ENCODE results near the gene RELB.

DNA sequence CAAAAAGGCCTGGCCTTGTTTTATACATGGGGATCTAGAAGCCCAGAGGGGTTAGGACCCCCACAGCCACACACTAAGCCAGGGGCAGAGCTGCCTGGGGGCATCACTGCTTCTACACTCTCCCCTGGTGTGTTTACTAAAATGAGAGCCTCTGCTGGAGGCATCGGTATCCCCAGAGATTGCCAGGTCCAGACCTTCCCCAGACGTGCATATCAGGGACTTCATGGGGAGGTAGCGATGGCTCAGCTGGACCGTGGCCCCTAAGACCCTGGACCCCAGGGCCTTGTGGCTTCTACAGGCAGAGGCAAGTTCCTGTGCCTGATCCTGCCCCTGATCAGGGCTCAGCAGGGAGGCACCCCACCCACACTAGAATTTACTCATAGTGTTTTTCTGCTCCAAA lies 32.6 kb upstream of the RELB start:
- TF ChIP-seq, protein P1, sequence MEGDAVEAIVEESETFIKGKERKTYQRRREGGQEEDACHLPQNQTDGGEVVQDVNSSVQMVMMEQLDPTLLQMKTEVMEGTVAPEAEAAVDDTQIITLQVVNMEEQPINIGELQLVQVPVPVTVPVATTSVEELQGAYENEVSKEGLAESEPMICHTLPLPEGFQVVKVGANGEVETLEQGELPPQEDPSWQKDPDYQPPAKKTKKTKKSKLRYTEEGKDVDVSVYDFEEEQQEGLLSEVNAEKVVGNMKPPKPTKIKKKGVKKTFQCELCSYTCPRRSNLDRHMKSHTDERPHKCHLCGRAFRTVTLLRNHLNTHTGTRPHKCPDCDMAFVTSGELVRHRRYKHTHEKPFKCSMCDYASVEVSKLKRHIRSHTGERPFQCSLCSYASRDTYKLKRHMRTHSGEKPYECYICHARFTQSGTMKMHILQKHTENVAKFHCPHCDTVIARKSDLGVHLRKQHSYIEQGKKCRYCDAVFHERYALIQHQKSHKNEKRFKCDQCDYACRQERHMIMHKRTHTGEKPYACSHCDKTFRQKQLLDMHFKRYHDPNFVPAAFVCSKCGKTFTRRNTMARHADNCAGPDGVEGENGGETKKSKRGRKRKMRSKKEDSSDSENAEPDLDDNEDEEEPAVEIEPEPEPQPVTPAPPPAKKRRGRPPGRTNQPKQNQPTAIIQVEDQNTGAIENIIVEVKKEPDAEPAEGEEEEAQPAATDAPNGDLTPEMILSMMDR (conservative IDR thresholded peaks at IDR 0.05; ENCODE audit: low read depth, low read length): no peak
- no peak for TF ChIP-seq RFX5 (IDR thresholded peaks at IDR 0.05; ENCODE audit: low read depth, low read length)
- no peak for TF ChIP-seq RCOR1 (IDR thresholded peaks at IDR 0.05; ENCODE audit: insufficient replicate concordance, low read length)
- TF ChIP-seq BHLHE40 (IDR thresholded peaks at IDR 0.05; ENCODE audit: low read depth, low read length): no peak
- TF ChIP-seq CEBPB (IDR thresholded peaks at IDR 0.05; ENCODE audit: low read depth, low read length): no peak
- TF ChIP-seq, protein P2, sequence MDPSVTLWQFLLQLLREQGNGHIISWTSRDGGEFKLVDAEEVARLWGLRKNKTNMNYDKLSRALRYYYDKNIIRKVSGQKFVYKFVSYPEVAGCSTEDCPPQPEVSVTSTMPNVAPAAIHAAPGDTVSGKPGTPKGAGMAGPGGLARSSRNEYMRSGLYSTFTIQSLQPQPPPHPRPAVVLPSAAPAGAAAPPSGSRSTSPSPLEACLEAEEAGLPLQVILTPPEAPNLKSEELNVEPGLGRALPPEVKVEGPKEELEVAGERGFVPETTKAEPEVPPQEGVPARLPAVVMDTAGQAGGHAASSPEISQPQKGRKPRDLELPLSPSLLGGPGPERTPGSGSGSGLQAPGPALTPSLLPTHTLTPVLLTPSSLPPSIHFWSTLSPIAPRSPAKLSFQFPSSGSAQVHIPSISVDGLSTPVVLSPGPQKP (IDR thresholded peaks at IDR 0.05; ENCODE audit: borderline replicate concordance, low read depth, low read length): no peak
- TF ChIP-seq POLR2A (IDR thresholded peaks at IDR 0.05; ENCODE audit: low read depth, low read length): no peak
- no peak for TF ChIP-seq MAFK (IDR thresholded peaks at IDR 0.05; ENCODE audit: low read depth, low read length)
- TF ChIP-seq MXI1 (IDR thresholded peaks at IDR 0.05; ENCODE audit: borderline replicate concordance, low read depth, low read length): no peak

Data from IMR-90 (cell line).